Measurements from ENCODE around the gene ZNF283. TPM values are rescaled to one million over a fixed set of nuclear protein-coding genes. Genes with fewer than 3 reads are reported as not detected.
"Not testable (repeated sequence)": the region's sequence is repeated elsewhere in the genome, so short reads cannot be mapped to it uniquely, and the experiment has no call there.

Gene ZNF283
- total and polyA plus RNA-seq, 9 of the 15 experiments (the other 6 are each of a cell fraction or from before 2014, with no cell fraction given), result 6.0 to 19.5 (median 9.8) TPM

- intact Hi-C loops (cut with micrococcal nuclease) (no loop called here), in situ Hi-C loops (cut with MboI) (no loop called here)
- DNase-seq (ENCODE audit: extremely low read depth in 1 of 4, low spot score in 3 of 4), result peak in 1 of 4 experiments; percentile 38
- H3K4me2 ChIP-seq (ENCODE audit: insufficient read depth, low read length), result peak overlapping the region; percentile 40
- no peaks in the 10 kb centered on the region for H3K9me1 ChIP-seq (ENCODE audit: control insufficient read depth, insufficient read depth, low read length)
- H4K20me1 ChIP-seq (replicated peaks; ENCODE audit: control insufficient read depth, insufficient read depth, low read length), result no peaks in the 10 kb centered on the region
- H3K27ac ChIP-seq (ENCODE audit: extremely low read depth, low read depth, low read length), result no peak overlapping the region
- H3K79me2 ChIP-seq (ENCODE audit: control insufficient read depth, insufficient read depth, low read length), result no peaks in the 10 kb centered on the region
- H3K9ac ChIP-seq (ENCODE audit: insufficient read depth in 1 of 2, low read depth in 2 of 2, low read length in 2 of 2), result no peak overlapping the region
- ATAC-seq, result peak; percentile 67
- H3K4me1 ChIP-seq (replicated peaks in 1 of 2; ENCODE audit: control insufficient read depth in 2 of 2, insufficient read depth in 2 of 2, low read length in 2 of 2), result peaks cover 0 to 7% of the 10 kb centered on the region in 2 experiments; a peak in 3 of 5 replicates
- no peaks in the 10 kb centered on the region for H3K9me3 ChIP-seq (replicated peaks; ENCODE audit: control insufficient read depth, insufficient read depth, low read depth, low read length)
- 8% methylated on average over 2 of the region's 2 CpGs for WGBS (ENCODE audit: insufficient coverage, low coverage, missing lambda C conversion rate)
- ChIA-PET CTCF (ENCODE audit: low intra/inter-chr PET ratio) (no interaction called here), POLR2A (no interaction called here)
- H3K27me3 ChIP-seq (ENCODE audit: control insufficient read depth in 2 of 2, insufficient read depth in 2 of 2, low read length in 2 of 2), result no peaks in the 10 kb centered on the region
- TF ChIP-seq FOXK2 (conservative IDR thresholded peaks at IDR 0.05 in 1 of 2, IDR thresholded peaks at IDR 0.05 in 1 of 2; ENCODE audit: low read depth in 2 of 2), result no peak
- no peak for TF ChIP-seq ZNF780A (CRISPR knock-in tag; IDR thresholded peaks at IDR 0.05)
- TF ChIP-seq HMG20B (CRISPR knock-in tag; IDR thresholded peaks at IDR 0.05), result no peak
- no peak for TF ChIP-seq KLF1 (tag; IDR thresholded peaks at IDR 0.05)
- TF ChIP-seq KDM4B (IDR thresholded peaks at IDR 0.05; ENCODE audit: borderline replicate concordance in 2 of 2, low read depth in 1 of 2), result no peak
- TF ChIP-seq, protein P1, sequence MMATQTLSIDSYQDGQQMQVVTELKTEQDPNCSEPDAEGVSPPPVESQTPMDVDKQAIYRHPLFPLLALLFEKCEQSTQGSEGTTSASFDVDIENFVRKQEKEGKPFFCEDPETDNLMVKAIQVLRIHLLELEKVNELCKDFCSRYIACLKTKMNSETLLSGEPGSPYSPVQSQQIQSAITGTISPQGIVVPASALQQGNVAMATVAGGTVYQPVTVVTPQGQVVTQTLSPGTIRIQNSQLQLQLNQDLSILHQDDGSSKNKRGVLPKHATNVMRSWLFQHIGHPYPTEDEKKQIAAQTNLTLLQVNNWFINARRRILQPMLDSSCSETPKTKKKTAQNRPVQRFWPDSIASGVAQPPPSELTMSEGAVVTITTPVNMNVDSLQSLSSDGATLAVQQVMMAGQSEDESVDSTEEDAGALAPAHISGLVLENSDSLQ (IDR thresholded peaks at IDR 0.05), result peak; percentile 23
- TF ChIP-seq NFIC (IDR thresholded peaks at IDR 0.05), result peak; percentile 74
- no peak for TF ChIP-seq TBL1XR1 (IDR thresholded peaks at IDR 0.05; ENCODE audit: low read length in 2 of 2)
- no peak for TF ChIP-seq SMARCE1 (IDR thresholded peaks at IDR 0.05)
- no peak for TF ChIP-seq SRSF3 (IDR thresholded peaks at IDR 0.05; ENCODE audit: insufficient read depth, low read length)
- TF ChIP-seq ZNF77 (CRISPR knock-in tag; IDR thresholded peaks at IDR 0.05), result no peak
- no peak for TF ChIP-seq SNIP1 (IDR thresholded peaks at IDR 0.05; ENCODE audit: low read depth)
- TF ChIP-seq PHF20 (IDR thresholded peaks at IDR 0.05; ENCODE audit: partially characterized antibody), result no peak
- H3K36me3 ChIP-seq (ENCODE audit: control insufficient read depth, insufficient read depth, low read length), result no peaks in the 10 kb centered on the region
- no TSS peak for BruUV-seq (replicated peaks)
- peak overlapping the region; percentile 28 for H3K4me3 ChIP-seq
- peak overlapping the region; percentile 68; the same call in 1 of the 2 replicates for H2AFZ ChIP-seq (ENCODE audit: low read depth, low read length)
- FAIRE-seq, result peak; percentile 70
Observed at GRCh38 chr19:43804432-43804831, 22.7 kb upstream of the ZNF283 start.

GRCh38 chr19:43806401-43806800, 20.7 kb upstream of the ZNF283 start:
- BruUV-seq (replicated peaks); H3K27me3 ChIP-seq (ENCODE audit: control insufficient read depth in 2 of 2, insufficient read depth in 2 of 2, low read length in 2 of 2); DNase-seq (ENCODE audit: extremely low read depth in 1 of 4, low spot score in 3 of 4); H3K27ac ChIP-seq (ENCODE audit: extremely low read depth, low read depth, low read length); FAIRE-seq; H3K4me1 ChIP-seq (replicated peaks in 1 of 2; ENCODE audit: control insufficient read depth in 2 of 2, insufficient read depth in 2 of 2, low read length in 2 of 2); H3K36me3 ChIP-seq (ENCODE audit: control insufficient read depth, insufficient read depth, low read length); H4K20me1 ChIP-seq (replicated peaks; ENCODE audit: control insufficient read depth, insufficient read depth, low read length); H3K9me3 ChIP-seq (replicated peaks; ENCODE audit: control insufficient read depth, insufficient read depth, low read depth, low read length); in situ Hi-C loops (cut with MboI); ATAC-seq; H3K9me1 ChIP-seq (ENCODE audit: control insufficient read depth, insufficient read depth, low read length); H3K4me2 ChIP-seq (ENCODE audit: insufficient read depth, low read length); H3K9ac ChIP-seq (ENCODE audit: insufficient read depth in 1 of 2, low read depth in 2 of 2, low read length in 2 of 2); H3K4me3 ChIP-seq; H3K79me2 ChIP-seq (ENCODE audit: control insufficient read depth, insufficient read depth, low read length): not testable (repeated sequence)
- CTCF ChIA-PET (ENCODE audit: low intra/inter-chr PET ratio), result interaction anchor here (0.9 kb wide), 1 partner anchor 40 kb away, joined by 3 read pairs; no protein-coding TSS in a partner anchor
- intact Hi-C loops (cut with micrococcal nuclease), result loop anchor here (5.0 kb wide), 1 partner anchor 139 kb away; no protein-coding TSS in a partner anchor
- H2AFZ ChIP-seq (ENCODE audit: low read depth, low read length), result 0 out of 2 replicates have a peak overlapping the region, but pooled peaks have one; percentile 15
- WGBS (ENCODE audit: insufficient coverage, low coverage, missing lambda C conversion rate), result 20% methylated on average over 7 of the region's 7 CpGs
- POLR2A ChIA-PET, result interaction anchor here (1.0 kb wide), 1 partner anchor 9 kb away, joined by 3 read pairs; no protein-coding TSS in a partner anchor

Data from K562 (cell line).